GM12878 (cell line): ENCODE results near the gene ACTG1. TPM values are rescaled to one million over a fixed set of nuclear protein-coding genes. Genes with fewer than 3 reads are reported as not detected.

Experiments used
- ATAC-seq: fragments of 200-7000 bp; cut with Tn5 transposase; 3 replicates; pipeline ENCODE4 v1.9.1; 2020; ENCODE audit warnings: mild to moderate bottlenecking, moderate library complexity
- BruUV-seq: library from RNA; stranded (reverse); fragments of 400-500 nt; replicated peaks from 2 replicates; lab custom pipeline; 2021; lab: Mats Ljungman, UMichigan
- CTCF ChIA-PET: fragments of 300-600 bp; sonication (Branson Sonifier 250); formaldehyde crosslinking; extraction: SDS; loops from one replicate; lab custom pipeline; 2021; ENCODE audit warnings: inconsistent platforms; lab: Yijun Ruan, JAX
- POLR2A ChIA-PET: fragments of 350-600 bp; formaldehyde crosslinking; extraction: SDS; loops from one replicate; lab custom pipeline; 2021; ENCODE audit warnings: inconsistent platforms; lab: Charles Lee
- RAD21 ChIA-PET: fragments of 300-600 bp; sonication (Branson Sonifier 250); formaldehyde crosslinking; loops from one replicate; lab custom pipeline; 2023; ENCODE audit warnings: antibody characterized with exemption; ENCODE audit not compliant: unreplicated experiment; lab: Charles Lee
- SMC1A ChIA-PET: fragments of 300-600 bp; sonication (Branson Sonifier 250); formaldehyde crosslinking; loops from one replicate; lab custom pipeline; 2023; ENCODE audit not compliant: unreplicated experiment, uncharacterized antibody; lab: Charles Lee
- DNase-seq: peaks from one replicate; pipeline ENCODE4 v3.0.0-alpha.2; 2011; ENCODE audit warnings: low read depth, low spot score
- FAIRE-seq: peaks from 3 replicates; lab custom pipeline; 2011; peaks lifted over from hg19 to GRCh38; lab: Jason Lieb, UNC
- H2AFZ ChIP-seq: 2 replicates; pipeline ENCODE4 v1.6.0; 2011; ENCODE audit warnings: low read depth, low read length, control low read depth; ENCODE audit not compliant: control insufficient read depth
- H3K27ac ChIP-seq: 2 replicates; pipeline ENCODE4 v1.5.1; 2011; ENCODE audit warnings: control low read depth; ENCODE audit not compliant: control insufficient read depth, insufficient read depth
- H3K27me3 ChIP-seq, 2 experiments: replicated peaks in 1 of 2; 2 replicates each; pipeline versions ENCODE4 v1.6.0 to v1.6.1; 2011; ENCODE audit warnings: low read length in 1 of 2; ENCODE audit not compliant: control insufficient read depth in 2 of 2, insufficient read depth in 2 of 2
- H3K36me3 ChIP-seq, 2 experiments: 2 replicates each; pipeline ENCODE4 v1.5.1; 2011; ENCODE audit warnings: low read length in 1 of 2; ENCODE audit not compliant: control insufficient read depth in 2 of 2, insufficient read depth in 2 of 2
- H3K4me1 ChIP-seq: 2 replicates; pipeline ENCODE4 v1.6.1; 2011; ENCODE audit warnings: mild to moderate bottlenecking, low read length, moderate library complexity, mixed read lengths; ENCODE audit not compliant: control insufficient read depth, insufficient read depth
- H3K4me2 ChIP-seq: 2 replicates; pipeline ENCODE4 v1.6.0; 2011; ENCODE audit warnings: control low read depth; ENCODE audit not compliant: control insufficient read depth, insufficient read depth
- H3K4me3 ChIP-seq: fragments of 200-600 bp; sonication (generic); 2 replicates; pipeline ENCODE4 v1.5.1; 2016
- H3K79me2 ChIP-seq: 2 replicates; pipeline ENCODE4 v1.6.0; 2011; ENCODE audit warnings: low read length; ENCODE audit not compliant: control insufficient read depth, insufficient read depth
- H3K9ac ChIP-seq: 2 replicates; pipeline ENCODE4 v1.8.0; 2011; ENCODE audit warnings: low read length, control low read depth, mixed read lengths; ENCODE audit not compliant: control insufficient read depth, insufficient read depth
- H3K9me3 ChIP-seq: replicated peaks from 3 replicates; pipeline ENCODE4 v1.5.1; 2011; ENCODE audit warnings: mild to moderate bottlenecking, low read length; ENCODE audit not compliant: control insufficient read depth, insufficient read depth
- H4K20me1 ChIP-seq: 2 replicates; pipeline ENCODE4 v1.6.0; 2011; ENCODE audit not compliant: control insufficient read depth, insufficient read depth
- ESRRA ChIP-seq: IDR thresholded peaks from 2 replicates; pipeline ENCODE4 v1.6.1; 2012; ENCODE audit warnings: mild to moderate bottlenecking, low read length, improper control_type of control experiment
- KLF5 ChIP-seq: fragments of 450-650 bp; IDR thresholded peaks from 2 replicates; pipeline ENCODE4 v1.6.1; 2014; ENCODE audit warnings: mild to moderate bottlenecking; ENCODE audit not compliant: partially characterized antibody
- MEF2B ChIP-seq: fragments of 450-650 bp; IDR thresholded peaks from 2 replicates; pipeline ENCODE4 v1.6.1; 2018; ENCODE audit warnings: mild to moderate bottlenecking, moderate library complexity; ENCODE audit not compliant: partially characterized antibody, poor library complexity, severe bottlenecking
- ZNF384 ChIP-seq: IDR thresholded peaks from 2 replicates; pipeline ENCODE4 v1.6.1; 2012; ENCODE audit warnings: low read depth, mild to moderate bottlenecking, low read length, improper control_type of control experiment, borderline replicate concordance
- WGBS: methylation state at CpG from one replicate; pipeline ENCODE4 v1.1.6; 2016; ENCODE audit warnings: low lambda C conversion rate; ENCODE audit not compliant: insufficient replicate concordance, insufficient coverage; ENCODE audit errors: missing lambda C conversion rate; 5-methylcytosine and 5-hydroxymethylcytosine counted together
- in situ Hi-C: fragments of 300-500 bp; cut with MboI; formaldehyde crosslinking; loops from 9 replicates; pipeline ENCODE4 v1.14.3; 2018; ENCODE audit warnings: mixed read lengths
- intact Hi-C: fragments of 100-400 bp; cut with micrococcal nuclease; formaldehyde crosslinking; loops from one replicate; pipeline ENCODE4 v1.14.2; 2022; ENCODE audit not compliant: unreplicated experiment
- polyA plus RNA-seq, 11 experiments: library from polyadenylated mRNA; depleted of rRNA in 4 of 11; unstranded in 6 of 11; stranded (reverse) in 5 of 11; fragments of >200 nt; fragmentation: Nextera tagmentation in 4 of 11; fragmentation: Illumina TruSeq in 1 of 11; extraction: Ambion mirVana in 4 of 11; extraction: Trizol in 1 of 11; gene quantifications; 1 replicate in 1 of 11; 2 replicates in 10 of 11; pipeline versions ENCODE4 v1.2.1 to v1.2.3, GENCODE V29; 2011 to 2016; ENCODE audit warnings: inconsistent platforms in 2 of 11, missing spikeins in 2 of 11, low read depth in 1 of 11
- total RNA-seq, 4 experiments: library from RNA; depleted of rRNA in 3 of 4; stranded (reverse); fragments of >200 nt in 3 of 4; fragmentation: Illumina TruSeq in 1 of 4; extraction: Trizol in 1 of 4; gene quantifications; 2 replicates each; pipeline versions ENCODE4 v1.2.1 to v1.2.3, GENCODE V29; 2013 to 2021
- TF ChIP-seq, protein P1 (sequence below): fragments of 450-650 bp; IDR thresholded peaks from 2 replicates; pipeline ENCODE4 v1.6.1; 2017; ENCODE audit warnings: mild to moderate bottlenecking, moderate library complexity

Gene ACTG1
- total and polyA plus RNA-seq, 10 of the 15 experiments (the other 5 are each of a cell fraction or from before 2014, with no cell fraction given) = 810 to 6,105 (median 3,650) TPM

DNA sequence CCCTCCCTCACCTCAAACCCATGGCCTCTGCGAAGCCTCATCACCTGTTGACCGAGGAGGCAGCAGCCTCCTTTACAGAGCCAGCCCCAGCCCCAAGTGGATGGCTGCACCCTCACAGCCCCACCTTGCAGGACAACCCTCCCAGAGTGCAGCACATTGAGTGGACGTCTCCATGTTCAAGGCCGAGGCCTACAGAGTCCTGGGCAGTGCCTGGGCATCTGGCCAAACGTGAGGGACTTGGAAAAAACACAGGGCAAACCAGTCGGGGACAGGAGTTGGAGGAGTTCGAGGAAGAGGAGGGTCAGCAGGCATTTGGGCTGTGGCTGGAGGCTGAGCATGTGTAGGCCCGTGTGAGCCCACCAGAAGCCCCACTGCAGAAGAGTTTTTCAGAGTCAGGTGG is 39.6 kb downstream of the ACTG1 start:
- ChIA-PET SMC1A (no interaction called here), RAD21 (no interaction called here), CTCF (interaction anchor here (1.5 kb wide), 1 partner anchor 12 kb away, joined by 5 read pairs; no protein-coding TSS in a partner anchor), POLR2A (no interaction called here)
- intact Hi-C loops = no loop called here
- Histone ChIP-seq H3K4me2 (no peak overlapping the region), H3K27ac (no peak overlapping the region), H4K20me1 (no peaks in the 10 kb centered on the region), H3K9ac (no peak overlapping the region), H3K36me3 (no peaks in the 10 kb centered on the region), H3K79me2 (no peaks in the 10 kb centered on the region), H3K9me3 (no peaks in the 10 kb centered on the region; the same call in 2 of the 3 replicates), H3K4me3 (no peak overlapping the region), H2AFZ (no peak overlapping the region), H3K4me1 (no peaks in the 10 kb centered on the region), H3K27me3 (peaks cover 0 to 1% of the 10 kb centered on the region in 2 experiments; a peak in 1 of 4 replicates)
- WGBS = 19% methylated on average over 8 of the region's 8 CpGs
- FAIRE-seq (no peak), DNase-seq (no peak), ATAC-seq (no peak)
- BruUV-seq = no TSS peak
- TF ChIP-seq ESRRA = no peak
- no peak for TF ChIP-seq KLF5
- TF ChIP-seq, protein P1, sequence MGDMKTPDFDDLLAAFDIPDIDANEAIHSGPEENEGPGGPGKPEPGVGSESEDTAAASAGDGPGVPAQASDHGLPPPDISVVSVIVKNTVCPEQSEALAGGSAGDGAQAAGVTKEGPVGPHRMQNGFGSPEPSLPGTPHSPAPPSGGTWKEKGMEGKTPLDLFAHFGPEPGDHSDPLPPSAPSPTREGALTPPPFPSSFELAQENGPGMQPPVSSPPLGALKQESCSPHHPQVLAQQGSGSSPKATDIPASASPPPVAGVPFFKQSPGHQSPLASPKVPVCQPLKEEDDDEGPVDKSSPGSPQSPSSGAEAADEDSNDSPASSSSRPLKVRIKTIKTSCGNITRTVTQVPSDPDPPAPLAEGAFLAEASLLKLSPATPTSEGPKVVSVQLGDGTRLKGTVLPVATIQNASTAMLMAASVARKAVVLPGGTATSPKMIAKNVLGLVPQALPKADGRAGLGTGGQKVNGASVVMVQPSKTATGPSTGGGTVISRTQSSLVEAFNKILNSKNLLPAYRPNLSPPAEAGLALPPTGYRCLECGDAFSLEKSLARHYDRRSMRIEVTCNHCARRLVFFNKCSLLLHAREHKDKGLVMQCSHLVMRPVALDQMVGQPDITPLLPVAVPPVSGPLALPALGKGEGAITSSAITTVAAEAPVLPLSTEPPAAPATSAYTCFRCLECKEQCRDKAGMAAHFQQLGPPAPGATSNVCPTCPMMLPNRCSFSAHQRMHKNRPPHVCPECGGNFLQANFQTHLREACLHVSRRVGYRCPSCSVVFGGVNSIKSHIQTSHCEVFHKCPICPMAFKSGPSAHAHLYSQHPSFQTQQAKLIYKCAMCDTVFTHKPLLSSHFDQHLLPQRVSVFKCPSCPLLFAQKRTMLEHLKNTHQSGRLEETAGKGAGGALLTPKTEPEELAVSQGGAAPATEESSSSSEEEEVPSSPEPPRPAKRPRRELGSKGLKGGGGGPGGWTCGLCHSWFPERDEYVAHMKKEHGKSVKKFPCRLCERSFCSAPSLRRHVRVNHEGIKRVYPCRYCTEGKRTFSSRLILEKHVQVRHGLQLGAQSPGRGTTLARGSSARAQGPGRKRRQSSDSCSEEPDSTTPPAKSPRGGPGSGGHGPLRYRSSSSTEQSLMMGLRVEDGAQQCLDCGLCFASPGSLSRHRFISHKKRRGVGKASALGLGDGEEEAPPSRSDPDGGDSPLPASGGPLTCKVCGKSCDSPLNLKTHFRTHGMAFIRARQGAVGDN = no peak
- no peak for TF ChIP-seq ZNF384
- TF ChIP-seq MEF2B = no peak
- in situ Hi-C loops = no loop called here
